Uterus (tissue), 4 donors: Measurements from ENCODE around the gene TMEM150A. TPM values are rescaled to one million over a fixed set of nuclear protein-coding genes. Genes with fewer than 3 reads are reported as not detected.

Source experiments
- DNase-seq, 2 donors: peaks; one replicate each; pipeline ENCODE4 v3.0.0-alpha.2; 2019 to 2020
- H3K27ac ChIP-seq, 2 donors: fragments of 200-600 bp; sonication (generic); 1 replicate in 1 of 2; 2 replicates in 1 of 2; pipeline ENCODE4 v1.5.1; 2016 to 2018
- H3K27me3 ChIP-seq, 2 donors: fragments of 200-600 bp; sonication (generic); one replicate each; pipeline ENCODE4 v1.5.1; 2018 to 2019; ENCODE audit warnings: control low read depth in 1 of 2
- H3K36me3 ChIP-seq, 2 donors: fragments of 200-600 bp; sonication (generic); one replicate each; pipeline ENCODE4 v1.5.1; 2019; ENCODE audit warnings: control low read depth in 1 of 2
- H3K4me1 ChIP-seq, 2 donors: fragments of 200-600 bp; sonication (generic); one replicate each; pipeline ENCODE4 v1.5.1; 2018 to 2019; ENCODE audit warnings: control low read depth in 1 of 2
- H3K4me3 ChIP-seq, 2 donors: fragments of 200-600 bp; sonication (generic); 1 replicate in 1 of 2; 2 replicates in 1 of 2; pipeline ENCODE4 v1.5.1; 2018 to 2019; ENCODE audit warnings: mild to moderate bottlenecking in 1 of 2
- H3K9me3 ChIP-seq, 2 donors: fragments of 200-600 bp; sonication (generic); one replicate each; pipeline ENCODE4 v1.5.1; 2019; ENCODE audit warnings: control low read depth in 1 of 2
- POLR2A ChIP-seq, 2 donors: fragments of 450-650 bp; IDR thresholded peaks; one replicate each; pipeline ENCODE4 v1.6.1; 2016; ENCODE audit warnings: antibody characterized with exemption in 2 of 2, mild to moderate bottlenecking in 1 of 2, moderate library complexity in 1 of 2
- intact Hi-C: fragments of 100-400 bp; cut with DNase I; formaldehyde crosslinking; loops from one replicate; pipeline ENCODE4 v1.15.1; 2023; ENCODE audit warnings: low total_unique reads
- total RNA-seq, 4 donors: library from RNA; depleted of rRNA in 3 of 4; stranded (reverse); fragments of >200 nt in 3 of 4; gene quantifications; one replicate each; pipeline versions ENCODE4 v1.1.0 to v1.2.4, GENCODE V29; 2014 to 2023
- TF ChIP-seq, protein P1 (sequence below), 4 experiments: fragments of 200-600 bp in 2 of 4; fragments of 450-650 bp in 2 of 4; sonication (generic) in 2 of 4; IDR thresholded peaks; one replicate each; pipeline ENCODE4 v1.5.1; 2016 to 2019; ENCODE audit warnings: antibody characterized with exemption in 4 of 4, mild to moderate bottlenecking in 2 of 4, moderate library complexity in 1 of 4
- donor health status: DM: yes; HTN: yes; CAD: no.

Gene TMEM150A
- total RNA-seq, 4 donors from 2014 or later = 2.6 to 24.1 (median 7.8) TPM; not detected in 1

- H3K27ac ChIP-seq = peak overlapping the region; percentile 86 to 92
- peak overlapping the region; percentile 68 to 71 for H3K4me3 ChIP-seq
- H3K4me1 ChIP-seq = peaks cover 6 to 28% of the 10 kb centered on the region in 2 donors
- no peaks in the 10 kb centered on the region for H3K27me3 ChIP-seq
- intact Hi-C loops = no loop called here
- no peak for DNase-seq
- no peaks in the 10 kb centered on the region for H3K9me3 ChIP-seq
- TF ChIP-seq, protein P1, sequence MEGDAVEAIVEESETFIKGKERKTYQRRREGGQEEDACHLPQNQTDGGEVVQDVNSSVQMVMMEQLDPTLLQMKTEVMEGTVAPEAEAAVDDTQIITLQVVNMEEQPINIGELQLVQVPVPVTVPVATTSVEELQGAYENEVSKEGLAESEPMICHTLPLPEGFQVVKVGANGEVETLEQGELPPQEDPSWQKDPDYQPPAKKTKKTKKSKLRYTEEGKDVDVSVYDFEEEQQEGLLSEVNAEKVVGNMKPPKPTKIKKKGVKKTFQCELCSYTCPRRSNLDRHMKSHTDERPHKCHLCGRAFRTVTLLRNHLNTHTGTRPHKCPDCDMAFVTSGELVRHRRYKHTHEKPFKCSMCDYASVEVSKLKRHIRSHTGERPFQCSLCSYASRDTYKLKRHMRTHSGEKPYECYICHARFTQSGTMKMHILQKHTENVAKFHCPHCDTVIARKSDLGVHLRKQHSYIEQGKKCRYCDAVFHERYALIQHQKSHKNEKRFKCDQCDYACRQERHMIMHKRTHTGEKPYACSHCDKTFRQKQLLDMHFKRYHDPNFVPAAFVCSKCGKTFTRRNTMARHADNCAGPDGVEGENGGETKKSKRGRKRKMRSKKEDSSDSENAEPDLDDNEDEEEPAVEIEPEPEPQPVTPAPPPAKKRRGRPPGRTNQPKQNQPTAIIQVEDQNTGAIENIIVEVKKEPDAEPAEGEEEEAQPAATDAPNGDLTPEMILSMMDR (IDR thresholded peaks at IDR 0.05) = no peak
- TF ChIP-seq POLR2A (IDR thresholded peaks at IDR 0.05) = no peak
- no peaks in the 10 kb centered on the region for H3K36me3 ChIP-seq
These were observed 1.3 kb downstream of the TMEM150A start for GRCh38 chr2:85600951-85601770.

GRCh38 chr2:85600235-85600575 lies 2.3 kb downstream of the TMEM150A start:
- H3K27me3 ChIP-seq = no peaks in the 10 kb centered on the region
- no peak overlapping the region for H3K4me3 ChIP-seq
- DNase-seq = no peak
- peaks cover 6 to 22% of the 10 kb centered on the region in 2 donors for H3K4me1 ChIP-seq
- intact Hi-C loops = no loop called here
- H3K9me3 ChIP-seq = no peaks in the 10 kb centered on the region
- TF ChIP-seq, protein P1 (IDR thresholded peaks at IDR 0.05) = no peak
- no peak for TF ChIP-seq POLR2A (IDR thresholded peaks at IDR 0.05)
- no peaks in the 10 kb centered on the region for H3K36me3 ChIP-seq
- H3K27ac ChIP-seq = no peak overlapping the region

GRCh38 chr2:85599468-85600234 lies 2.8 kb downstream of the TMEM150A start:
- no peak overlapping the region for H3K27ac ChIP-seq
- TF ChIP-seq POLR2A (IDR thresholded peaks at IDR 0.05) = no peak
- TF ChIP-seq, protein P1 (IDR thresholded peaks at IDR 0.05) = no peak
- no peaks in the 10 kb centered on the region for H3K36me3 ChIP-seq
- intact Hi-C loops = no loop called here
- peaks cover 3 to 20% of the 10 kb centered on the region in 2 donors for H3K4me1 ChIP-seq
- H3K9me3 ChIP-seq = no peaks in the 10 kb centered on the region
- no peaks in the 10 kb centered on the region for H3K27me3 ChIP-seq
- H3K4me3 ChIP-seq = no peak overlapping the region
- DNase-seq = no peak

- H3K36me3 ChIP-seq = no peaks in the 10 kb centered on the region
- no peaks in the 10 kb centered on the region for H3K9me3 ChIP-seq
- DNase-seq = no peak
- no peak overlapping the region for H3K27ac ChIP-seq
- intact Hi-C loops = no loop called here
- H3K4me3 ChIP-seq = no peak overlapping the region
- H3K27me3 ChIP-seq = no peaks in the 10 kb centered on the region
- H3K4me1 ChIP-seq = peaks cover 3 to 11% of the 10 kb centered on the region in 2 donors
- TF ChIP-seq, protein P1 (IDR thresholded peaks at IDR 0.05) = no peak
- TF ChIP-seq POLR2A (IDR thresholded peaks at IDR 0.05) = no peak
These were observed 3.7 kb downstream of the TMEM150A start for GRCh38 chr2:85598594-85599340.
